Activated naive CD8-positive, alpha-beta T cell treated with anti-CD3 and anti-CD28 coated beads, Interleukin-2, amount 10 ng/mL, durations not matched to agents 7 days and 5 days (primary cell): ENCODE data around the gene SMC6. TPM values are rescaled to one million over a fixed set of nuclear protein-coding genes. Genes with fewer than 3 reads are reported as not detected.

Experiments used
- ATAC-seq: fragments of 150-1000 bp; cut with Tn5 transposase; one replicate; pipeline ENCODE4 v1.10.0; 2021; ENCODE audit warnings: low read depth, moderate library complexity
- POLR2A ChIA-PET: fragments of 350-600 bp; sonication (Branson Sonifier 250); formaldehyde crosslinking; loops from one replicate; lab custom pipeline; 2021; ENCODE audit warnings: antibody characterized with exemption; lab: Charles Lee
- DNase-seq: peaks from one replicate; pipeline ENCODE4 v3.0.0; 2021
- H3K27ac Mint-ChIP-seq: one replicate; pipeline ENCODE4 v1.8.0; 2022; ENCODE audit warnings: mild to moderate bottlenecking, mixed read lengths
- H3K27me3 Mint-ChIP-seq: one replicate; pipeline ENCODE4 v1.8.0; 2022; ENCODE audit warnings: mild to moderate bottlenecking, moderate library complexity, mixed read lengths
- H3K36me3 Mint-ChIP-seq: one replicate; pipeline ENCODE4 v1.8.0; 2021; ENCODE audit warnings: mild to moderate bottlenecking, mixed read lengths
- H3K4me1 Mint-ChIP-seq: one replicate; pipeline ENCODE4 v1.8.0; 2021; ENCODE audit warnings: mixed read lengths
- H3K4me3 Mint-ChIP-seq: one replicate; pipeline ENCODE4 v1.8.0; 2022; ENCODE audit warnings: mild to moderate bottlenecking, moderate library complexity, mixed read lengths
- H3K9me3 Mint-ChIP-seq: one replicate; pipeline ENCODE4 v1.8.0; 2021; ENCODE audit warnings: mixed read lengths
- total RNA-seq, 2 experiments: library from RNA; stranded (reverse); gene quantifications; one replicate each; pipeline ENCODE4 v1.2.3, GENCODE V29; 2021

Gene SMC6
- total RNA-seq, 2 experiments from 2014 or later, result 25.1 to 27.9 TPM

DNA sequence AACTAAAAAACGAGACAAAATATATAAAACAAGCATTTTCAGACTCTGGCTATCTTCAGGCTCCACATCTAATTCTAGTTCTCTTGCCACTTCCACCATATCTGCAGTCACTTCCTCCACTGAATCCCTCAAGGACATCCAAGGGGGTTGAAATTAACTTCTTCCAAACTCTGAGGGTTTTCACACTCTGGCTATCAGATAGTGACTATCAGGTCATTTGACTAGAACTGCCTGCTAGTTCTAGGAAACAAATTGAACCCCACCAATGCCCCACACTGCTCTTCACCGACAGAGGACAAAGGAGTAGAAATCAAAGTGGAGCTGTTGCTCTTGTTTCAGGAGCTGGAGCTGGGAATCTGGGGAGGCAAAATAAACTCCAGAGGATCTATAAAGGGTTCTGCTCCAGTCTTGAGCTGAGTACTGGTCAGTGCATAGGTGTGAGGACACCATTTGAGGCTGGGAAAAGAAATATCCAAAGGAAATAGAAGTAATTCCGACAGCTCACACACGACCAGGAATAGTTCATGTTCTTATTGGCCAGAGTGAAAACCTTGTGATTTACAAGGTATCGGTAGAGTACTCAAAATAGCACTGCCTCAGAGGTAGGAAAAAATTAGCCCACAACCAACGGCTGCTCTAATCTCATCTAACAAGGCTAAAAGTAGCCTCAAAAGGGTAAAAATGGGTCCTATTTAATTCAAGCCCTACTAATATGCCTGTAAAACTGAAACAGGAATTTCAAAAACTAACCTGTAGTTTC, 71.3 kb downstream of the SMC6 start:
- DNase-seq, result no peak
- Mint-ChIP-seq H3K27ac (no peak overlapping the region), H3K27me3 (no peaks in the 10 kb centered on the region), H3K4me1 (no peaks in the 10 kb centered on the region), H3K36me3 (peaks cover 15% of the 10 kb centered on the region), H3K4me3 (no peak overlapping the region), H3K9me3 (no peaks in the 10 kb centered on the region)
- no peak for ATAC-seq
- POLR2A ChIA-PET, result no interaction called here

DNA sequence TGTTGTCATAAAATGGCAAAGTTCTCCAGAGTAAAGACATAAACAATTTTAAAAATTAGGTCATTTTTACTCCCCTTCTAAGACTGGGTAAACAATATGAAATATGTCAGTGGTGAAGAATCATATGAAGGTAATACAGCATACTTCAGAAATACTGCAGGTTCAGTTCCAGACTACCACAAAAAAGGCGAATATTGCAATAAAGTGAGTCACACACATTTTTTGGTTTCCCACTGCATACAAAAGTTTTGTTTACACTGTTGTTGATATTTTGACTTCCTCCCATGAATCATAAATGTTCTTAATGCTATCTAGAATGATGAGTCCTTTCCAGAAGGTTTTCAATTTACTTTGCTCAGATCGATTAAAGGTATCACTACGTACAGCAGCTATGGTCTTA, 73.5 kb downstream of the SMC6 start:
- no peaks in the 10 kb centered on the region for H3K9me3 Mint-ChIP-seq
- no peaks in the 10 kb centered on the region for H3K27me3 Mint-ChIP-seq
- H3K4me1 Mint-ChIP-seq, result no peaks in the 10 kb centered on the region
- H3K36me3 Mint-ChIP-seq, result peaks cover 22% of the 10 kb centered on the region
- ATAC-seq (no peak), DNase-seq (no peak)
- no peak overlapping the region for H3K27ac Mint-ChIP-seq
- POLR2A ChIA-PET, result no interaction called here
- H3K4me3 Mint-ChIP-seq, result no peak overlapping the region

DNA sequence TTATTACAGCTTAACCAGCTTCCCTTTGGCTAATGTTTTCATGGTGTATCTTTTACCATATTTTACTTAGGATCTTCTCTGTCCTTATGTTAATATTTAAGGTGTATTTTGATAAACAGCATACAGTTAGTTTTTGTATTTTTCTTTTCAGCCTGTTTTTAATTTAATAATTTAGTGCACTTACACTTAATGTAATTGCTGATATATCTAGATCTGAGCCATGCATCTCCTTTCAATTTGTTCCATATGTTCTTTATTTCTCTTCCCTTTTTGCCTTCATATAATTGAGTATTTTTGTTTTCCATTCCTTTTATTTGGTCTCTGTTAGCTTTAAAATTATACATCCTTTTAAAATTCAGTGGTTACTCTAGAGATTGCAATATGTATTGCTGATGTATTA, 78.8 kb downstream of the SMC6 start:
- no peak overlapping the region for H3K27ac Mint-ChIP-seq
- no peak for ATAC-seq
- H3K9me3 Mint-ChIP-seq, result no peaks in the 10 kb centered on the region

DNA sequence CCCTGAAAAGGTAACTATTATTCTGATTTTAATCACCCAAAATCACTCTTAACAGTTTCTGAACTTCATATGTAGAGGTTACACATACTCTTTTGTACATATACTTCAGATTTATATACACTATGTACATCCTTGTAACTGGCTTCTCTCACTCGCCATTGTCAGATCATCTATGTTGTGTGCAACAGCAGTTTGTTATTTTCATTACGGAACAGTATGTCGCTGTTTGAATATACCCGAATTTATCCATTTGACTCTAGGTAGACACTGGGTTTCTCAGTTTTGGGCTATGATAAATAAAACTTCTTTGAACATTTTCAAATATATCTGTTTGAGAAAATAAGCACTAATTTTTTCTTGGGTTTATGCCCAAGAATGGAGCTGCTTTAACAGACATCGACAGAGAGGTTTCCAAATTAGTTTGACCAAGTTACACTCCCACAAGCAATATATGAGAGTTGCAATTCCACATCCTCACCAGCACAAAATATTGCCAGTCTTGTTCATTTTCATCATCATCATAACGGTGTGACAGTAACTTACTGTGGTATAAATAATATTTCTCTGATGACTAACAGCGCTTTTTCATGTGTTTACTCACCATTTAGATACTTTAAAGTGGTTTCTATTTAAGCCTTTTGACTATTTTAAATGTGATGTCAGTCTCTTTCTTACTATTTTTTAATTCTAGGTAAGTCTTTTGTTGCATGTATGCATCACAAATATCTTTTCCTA, 80.9 kb downstream of the SMC6 start:
- H3K36me3 Mint-ChIP-seq, result peaks cover 19% of the 10 kb centered on the region
- POLR2A ChIA-PET, result no interaction called here
- H3K27me3 Mint-ChIP-seq, result no peaks in the 10 kb centered on the region
- no peak overlapping the region for H3K4me3 Mint-ChIP-seq
- H3K4me1 Mint-ChIP-seq, result no peaks in the 10 kb centered on the region
- DNase-seq (no peak), ATAC-seq (no peak)
- no peaks in the 10 kb centered on the region for H3K9me3 Mint-ChIP-seq
- H3K27ac Mint-ChIP-seq, result no peak overlapping the region

More for the DNA sequence above, 78.8 kb downstream of the SMC6 start:
- DNase-seq, result no peak
- Mint-ChIP-seq H3K36me3 (peaks cover 19% of the 10 kb centered on the region), H3K27me3 (no peaks in the 10 kb centered on the region), H3K4me3 (no peak overlapping the region), H3K4me1 (no peaks in the 10 kb centered on the region)
- POLR2A ChIA-PET, result no interaction called here

DNA sequence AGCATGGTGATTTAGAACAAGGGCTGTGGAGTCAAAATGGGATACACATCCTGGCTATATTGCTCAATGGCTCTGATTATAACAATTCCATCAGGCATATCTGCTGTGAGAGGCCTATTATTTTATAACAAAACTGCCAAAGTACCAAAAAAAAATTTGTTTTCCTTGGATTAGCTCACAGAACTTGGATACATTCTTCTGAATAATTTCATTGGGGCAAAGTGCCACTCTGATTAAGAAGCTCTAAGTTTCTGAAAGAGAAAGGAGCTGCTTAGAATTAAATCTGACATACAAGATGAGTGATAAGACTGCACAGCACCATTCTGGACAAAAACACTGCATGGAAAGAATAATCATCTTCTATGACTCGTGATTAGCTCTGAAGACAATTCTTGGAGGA, 85.7 kb downstream of the SMC6 start:
- Mint-ChIP-seq H3K4me1 (no peaks in the 10 kb centered on the region), H3K36me3 (peaks cover 14% of the 10 kb centered on the region), H3K27ac (no peak overlapping the region), H3K9me3 (no peaks in the 10 kb centered on the region), H3K4me3 (no peak overlapping the region), H3K27me3 (no peaks in the 10 kb centered on the region)
- no peak for ATAC-seq
- no peak for DNase-seq
- POLR2A ChIA-PET, result no interaction called here

DNA sequence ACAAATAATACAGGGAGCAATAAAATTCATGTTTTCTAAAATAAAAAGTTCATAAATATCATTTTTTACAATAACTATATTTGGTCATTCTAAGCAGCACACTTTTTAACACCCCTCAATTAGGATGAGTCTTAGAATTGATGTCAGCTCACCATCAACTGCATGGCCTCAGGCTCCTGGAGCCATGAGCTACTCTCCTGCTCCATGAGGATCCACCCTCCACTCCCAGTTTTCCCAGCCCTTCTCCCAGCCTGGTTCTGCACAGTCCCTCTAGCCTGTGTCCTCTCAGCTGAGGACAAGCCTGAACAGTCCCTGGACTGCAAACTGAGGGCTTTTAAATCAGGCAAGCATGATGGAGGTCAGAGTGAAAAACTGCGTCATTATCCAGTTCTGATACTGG, 89.1 kb downstream of the SMC6 start:
- H3K36me3 Mint-ChIP-seq, result peaks cover 21% of the 10 kb centered on the region
- ATAC-seq (no peak), DNase-seq (no peak)
- H3K27me3 Mint-ChIP-seq, result no peaks in the 10 kb centered on the region
- no peaks in the 10 kb centered on the region for H3K9me3 Mint-ChIP-seq
- H3K4me1 Mint-ChIP-seq, result no peaks in the 10 kb centered on the region
- H3K4me3 Mint-ChIP-seq, result no peak overlapping the region
- POLR2A ChIA-PET, result no interaction called here
- H3K27ac Mint-ChIP-seq, result no peak overlapping the region

DNA sequence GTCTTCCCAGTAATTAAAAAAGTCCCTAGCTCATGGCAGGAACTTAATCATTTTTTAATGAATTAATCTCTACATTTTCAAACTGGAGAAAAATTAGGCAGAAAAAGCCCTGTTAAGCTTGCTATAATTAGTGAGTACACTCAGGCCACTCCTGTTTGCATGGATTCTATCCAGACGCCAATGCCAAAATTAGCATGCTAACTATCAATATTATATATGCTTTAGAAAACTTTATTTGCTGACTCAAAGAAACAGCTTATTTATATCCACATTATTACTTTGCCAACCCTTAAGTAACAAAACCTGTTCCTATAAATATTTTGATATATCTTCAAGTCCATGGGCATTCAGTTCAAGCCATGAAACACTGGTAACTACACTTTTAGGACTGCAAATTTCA, 90.9 kb downstream of the SMC6 start:
- Mint-ChIP-seq H3K36me3 (peaks cover 17% of the 10 kb centered on the region), H3K27ac (no peak overlapping the region), H3K27me3 (no peaks in the 10 kb centered on the region), H3K4me3 (no peak overlapping the region), H3K9me3 (no peaks in the 10 kb centered on the region), H3K4me1 (peaks cover 11% of the 10 kb centered on the region)
- no peak for DNase-seq
- POLR2A ChIA-PET, result no interaction called here
- no peak for ATAC-seq

DNA sequence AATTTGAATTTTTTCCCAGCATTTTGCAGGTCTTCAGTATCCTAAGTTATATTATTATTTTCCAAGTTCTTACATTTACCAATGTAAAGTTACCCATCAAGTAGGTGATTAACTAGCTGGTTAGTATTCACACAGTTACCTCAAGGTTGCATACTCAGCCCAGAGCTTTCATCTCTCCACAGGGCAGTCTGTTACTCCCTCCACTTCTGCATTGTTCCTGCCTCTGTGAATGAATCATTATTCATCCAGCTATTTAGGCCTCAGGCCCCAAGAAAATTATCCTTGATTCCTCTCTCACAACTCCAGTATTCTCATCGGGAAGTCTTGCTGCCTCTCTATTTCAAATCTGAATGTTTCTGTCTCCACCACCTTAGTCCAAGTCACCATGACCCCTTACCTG, 92.2 kb downstream of the SMC6 start:
- no peaks in the 10 kb centered on the region for H3K27me3 Mint-ChIP-seq
- POLR2A ChIA-PET, result no interaction called here
- H3K27ac Mint-ChIP-seq, result no peak overlapping the region
- H3K4me3 Mint-ChIP-seq, result no peak overlapping the region
- DNase-seq, result no peak
- ATAC-seq, result no peak
- H3K36me3 Mint-ChIP-seq, result peaks cover 17% of the 10 kb centered on the region
- H3K4me1 Mint-ChIP-seq, result peaks cover 11% of the 10 kb centered on the region
- H3K9me3 Mint-ChIP-seq, result no peaks in the 10 kb centered on the region

DNA sequence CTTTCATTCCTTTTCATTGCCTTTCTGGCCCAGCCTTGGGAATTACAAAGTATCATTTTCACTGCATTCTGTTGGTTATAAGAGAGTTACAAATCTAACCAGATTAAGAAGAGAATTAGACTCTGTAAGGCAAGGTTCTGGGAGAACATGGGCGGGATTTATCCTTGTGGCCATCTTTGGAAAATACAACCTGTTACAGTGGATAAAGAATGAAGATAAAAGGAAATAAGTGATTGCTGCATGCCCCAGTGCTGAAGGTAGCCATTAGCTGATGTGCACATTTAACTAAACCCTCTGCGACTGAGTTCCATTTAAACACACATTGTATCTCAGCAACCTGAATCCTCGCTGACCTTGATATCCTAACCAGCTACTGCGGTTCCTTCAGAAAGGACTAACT, 93.4 kb downstream of the SMC6 start:
- no peak overlapping the region for H3K4me3 Mint-ChIP-seq
- H3K27ac Mint-ChIP-seq, result no peak overlapping the region
- peaks cover 11% of the 10 kb centered on the region for H3K4me1 Mint-ChIP-seq
- no peaks in the 10 kb centered on the region for H3K27me3 Mint-ChIP-seq
- DNase-seq (no peak), ATAC-seq (no peak)
- H3K36me3 Mint-ChIP-seq, result peaks cover 17% of the 10 kb centered on the region
- no peaks in the 10 kb centered on the region for H3K9me3 Mint-ChIP-seq
- POLR2A ChIA-PET, result no interaction called here

DNA sequence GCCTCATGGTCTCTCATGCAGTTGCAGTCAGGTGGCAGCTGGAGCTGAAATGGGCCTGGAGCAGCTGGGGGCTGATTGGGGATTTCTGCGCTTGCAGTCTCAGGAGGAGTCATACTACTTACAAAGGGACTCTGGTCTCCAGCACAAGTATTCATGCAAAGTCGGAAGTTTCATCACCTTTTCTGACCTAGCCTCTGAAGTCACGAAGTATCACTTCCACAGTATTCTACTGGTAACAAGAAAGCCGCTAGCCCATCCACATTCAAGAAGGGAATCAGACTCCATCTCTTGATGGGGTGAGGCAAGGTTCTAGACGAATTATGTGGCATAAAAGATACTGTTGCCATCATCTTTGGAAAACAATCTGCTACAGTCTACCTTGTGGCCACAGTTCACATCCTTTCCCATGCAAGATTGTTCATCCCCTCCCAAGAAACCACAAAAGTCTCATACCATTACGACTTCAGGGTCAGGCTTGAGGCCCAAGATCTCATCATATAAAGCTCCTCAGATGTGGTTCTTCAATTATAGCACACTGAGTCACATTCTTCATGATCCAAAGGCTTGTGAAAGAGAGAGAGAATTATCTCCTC, 95.3 kb downstream of the SMC6 start:
- H3K36me3 Mint-ChIP-seq, result peaks cover 14% of the 10 kb centered on the region
- H3K27ac Mint-ChIP-seq, result no peak overlapping the region
- DNase-seq, result no peak
- H3K27me3 Mint-ChIP-seq, result no peaks in the 10 kb centered on the region
- peaks cover 11% of the 10 kb centered on the region for H3K4me1 Mint-ChIP-seq
- peak; percentile 54 for ATAC-seq
- no peaks in the 10 kb centered on the region for H3K9me3 Mint-ChIP-seq
- POLR2A ChIA-PET, result no interaction called here
- no peak overlapping the region for H3K4me3 Mint-ChIP-seq

DNA sequence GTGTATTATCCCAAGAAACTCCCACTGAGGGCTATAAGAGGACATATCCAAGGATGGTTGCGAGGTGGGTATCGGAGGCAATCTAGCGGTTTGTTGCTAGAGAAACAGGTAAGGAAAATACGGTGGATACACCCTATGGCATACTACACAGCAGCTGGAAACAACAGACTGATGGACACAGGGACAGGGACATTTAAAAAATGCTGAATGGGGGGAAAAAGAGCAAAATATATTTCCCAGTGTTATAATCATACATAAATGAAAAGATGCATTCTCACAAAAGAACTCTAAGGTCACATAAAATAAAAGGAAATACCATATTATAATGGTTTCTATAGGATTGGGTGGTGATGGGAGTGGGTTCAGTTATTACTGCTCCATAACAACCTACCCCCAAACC, 95.9 kb downstream of the SMC6 start:
- POLR2A ChIA-PET, result no interaction called here
- Mint-ChIP-seq H3K9me3 (no peaks in the 10 kb centered on the region), H3K27ac (no peak overlapping the region), H3K27me3 (no peaks in the 10 kb centered on the region), H3K4me1 (peaks cover 11% of the 10 kb centered on the region), H3K4me3 (no peak overlapping the region), H3K36me3 (peaks cover 11% of the 10 kb centered on the region)
- ATAC-seq (no peak), DNase-seq (no peak)

DNA sequence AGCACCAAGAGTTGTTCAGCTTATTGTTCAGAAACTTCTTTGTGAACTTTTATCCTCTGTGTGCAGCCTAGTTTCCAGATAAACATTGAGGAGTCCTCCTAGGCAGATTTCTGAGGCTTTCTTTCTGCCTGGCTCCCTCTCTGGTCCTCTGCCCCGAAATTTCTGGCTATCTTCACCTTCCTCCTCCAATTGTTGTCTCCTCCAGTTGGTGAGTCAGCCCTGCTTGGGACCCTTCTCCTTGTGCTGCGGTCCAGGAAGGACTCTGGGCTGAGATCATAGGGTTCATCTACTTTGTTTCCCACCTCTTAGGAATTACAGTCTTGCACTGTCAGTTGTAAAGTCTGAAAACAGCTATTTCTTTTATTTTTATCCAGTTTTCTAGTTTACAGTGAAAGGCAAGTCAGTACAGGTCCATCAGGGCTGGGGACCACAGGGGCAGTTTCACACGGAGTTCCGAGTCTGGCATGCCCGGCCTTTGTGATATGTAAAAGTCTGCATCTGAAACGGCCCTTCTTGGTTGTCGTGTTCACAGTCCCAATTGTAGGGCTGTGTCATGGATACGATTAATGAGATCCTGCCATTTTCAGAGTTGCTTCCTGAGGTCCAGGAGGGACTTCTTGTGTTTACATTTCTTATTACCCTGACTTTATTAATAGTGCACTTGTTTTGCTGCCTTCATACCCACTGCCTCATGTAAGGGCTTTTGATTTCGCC, 100.8 kb downstream of the SMC6 start:
- H3K4me1 Mint-ChIP-seq, result no peaks in the 10 kb centered on the region
- POLR2A ChIA-PET, result no interaction called here
- DNase-seq, result no peak
- no peaks in the 10 kb centered on the region for H3K27me3 Mint-ChIP-seq
- ATAC-seq, result no peak
- H3K36me3 Mint-ChIP-seq, result no peaks in the 10 kb centered on the region
- H3K9me3 Mint-ChIP-seq, result no peaks in the 10 kb centered on the region
- H3K4me3 Mint-ChIP-seq, result no peak overlapping the region
- no peak overlapping the region for H3K27ac Mint-ChIP-seq

DNA sequence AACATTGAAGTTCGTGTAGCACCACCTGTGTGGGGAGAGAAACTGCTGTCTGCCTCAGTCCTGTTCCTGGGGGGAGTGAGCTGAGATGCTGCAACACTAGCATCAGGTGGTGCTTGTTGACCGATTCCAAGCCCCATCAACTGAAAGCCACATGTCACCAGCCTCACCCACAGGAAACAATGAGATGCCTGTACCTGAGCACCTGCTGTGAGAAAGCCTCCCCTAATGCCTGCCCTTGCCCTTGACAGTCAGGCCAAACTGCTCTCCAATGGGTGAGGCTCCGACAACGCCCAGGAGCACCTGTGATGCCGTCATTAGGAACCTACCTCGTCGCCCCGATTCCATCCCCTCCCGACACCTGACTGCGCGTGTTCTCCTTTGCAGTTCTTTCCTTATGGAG, 104.6 kb downstream of the SMC6 start:
- POLR2A ChIA-PET, result no interaction called here
- Mint-ChIP-seq H3K27me3 (no peaks in the 10 kb centered on the region), H3K9me3 (no peaks in the 10 kb centered on the region), H3K4me1 (peaks cover 2% of the 10 kb centered on the region), H3K27ac (no peak overlapping the region), H3K4me3 (no peak overlapping the region), H3K36me3 (no peaks in the 10 kb centered on the region)
- DNase-seq (no peak), ATAC-seq (no peak)
